HepG2 (cell line): ENCODE data around the gene PARN. TPM values are rescaled to one million over a fixed set of nuclear protein-coding genes. Genes with fewer than 3 reads are reported as not detected.

Source experiments
- CENPX ChIP-seq: sonication (generic); formaldehyde crosslinking; IDR thresholded peaks from 2 replicates; pipeline ENCODE4 v1.9.0; 2021; ENCODE audit warnings: mild to moderate bottlenecking, missing genetic modification reagents, moderate library complexity
- KAT2B ChIP-seq: fragments of 150-350 bp; IDR thresholded peaks from 2 replicates; pipeline ENCODE4 v1.6.1; 2014; ENCODE audit warnings: low read depth, low read length, borderline replicate concordance
- PTBP1 ChIP-seq: fragments of 200-400 bp; formaldehyde crosslinking; IDR thresholded peaks from 2 replicates; pipeline ENCODE4 v1.6.1; 2018; ENCODE audit warnings: low read length, low read depth; ENCODE audit not compliant: poor library complexity, severe bottlenecking
- SIN3B ChIP-seq: fragments of 150-350 bp; IDR thresholded peaks from 2 replicates; pipeline ENCODE4 v1.6.1; 2014; ENCODE audit warnings: low read length
- SMAD1 ChIP-seq: sonication (generic); formaldehyde crosslinking; IDR thresholded peaks from 2 replicates; pipeline ENCODE4 v1.4.0; 2020; ENCODE audit warnings: missing genetic modification reagents, low read depth, mild to moderate bottlenecking, borderline replicate concordance
- SMARCC2 ChIP-seq: fragments of 450-650 bp; IDR thresholded peaks from 2 replicates; pipeline ENCODE4 v1.6.1; 2017; ENCODE audit warnings: antibody characterized with exemption, mild to moderate bottlenecking
- SOX13 ChIP-seq, 3 experiments: fragments of 450-650 bp in 1 of 3; sonication (generic) in 1 of 3; formaldehyde crosslinking in 1 of 3; IDR thresholded peaks in 2 of 3; conservative IDR thresholded peaks in 1 of 3; 2 replicates each; pipeline versions ENCODE4 v1.5.0 to v1.6.1; 2016 to 2020; ENCODE audit warnings: antibody characterized with exemption in 1 of 3, mild to moderate bottlenecking in 1 of 3, missing compliant biosample characterization in 1 of 3, missing genetic modification reagents in 1 of 3, moderate library complexity in 1 of 3
- ZNF101 ChIP-seq: sonication (generic); formaldehyde crosslinking; IDR thresholded peaks from 2 replicates; pipeline ENCODE4 v1.4.0; 2020; ENCODE audit warnings: mild to moderate bottlenecking, low read depth, missing genetic modification reagents, borderline replicate concordance
- ZNF432 ChIP-seq: sonication (generic); formaldehyde crosslinking; IDR thresholded peaks from 2 replicates; pipeline ENCODE4 v1.5.0; 2020; ENCODE audit warnings: missing genetic modification reagents, mild to moderate bottlenecking, borderline replicate concordance
- polyA plus RNA-seq, 8 experiments: library from polyadenylated mRNA; depleted of rRNA in 3 of 8; stranded (reverse) in 7 of 8; unstranded in 1 of 8; fragments of >200 nt; fragmentation: Illumina TruSeq in 4 of 8; extraction: Trizol in 4 of 8; gene quantifications; 2 replicates each; pipeline versions ENCODE4 v1.2.1 to v1.2.3, GENCODE V29; 2011 to 2016; ENCODE audit warnings: low read depth in 4 of 8, missing spikeins in 1 of 8, mixed read lengths in 1 of 8; ENCODE audit not compliant: insufficient read depth in 1 of 8
- total RNA-seq, 5 experiments: library from RNA; depleted of rRNA; stranded (reverse); fragments of >200 nt; fragmentation: Illumina TruSeq; extraction: Trizol; gene quantifications; 2 replicates each; pipeline ENCODE4 v1.2.3, GENCODE V29; 2016; ENCODE audit warnings: low read depth in 1 of 5
- TF ChIP-seq, protein P1 (sequence below): sonication (generic); formaldehyde crosslinking; IDR thresholded peaks from 2 replicates; pipeline ENCODE4 v1.5.0; 2020; ENCODE audit warnings: mild to moderate bottlenecking, missing genetic modification reagents
- TF ChIP-seq, protein P2 (sequence below): sonication (generic); formaldehyde crosslinking; IDR thresholded peaks from 2 replicates; pipeline ENCODE4 v1.5.0; 2020; ENCODE audit warnings: mild to moderate bottlenecking, missing genetic modification reagents, borderline replicate concordance
- TF ChIP-seq, protein P3 (sequence below): sonication (generic); formaldehyde crosslinking; IDR thresholded peaks from 2 replicates; pipeline ENCODE4 v1.4.0; 2020; ENCODE audit warnings: missing genetic modification reagents

Gene PARN
- total and polyA plus RNA-seq, 2 of the 13 experiments (the other 11 are each of a cell fraction or from before 2014, with no cell fraction given) = 13.3 to 47.6 TPM

DNA sequence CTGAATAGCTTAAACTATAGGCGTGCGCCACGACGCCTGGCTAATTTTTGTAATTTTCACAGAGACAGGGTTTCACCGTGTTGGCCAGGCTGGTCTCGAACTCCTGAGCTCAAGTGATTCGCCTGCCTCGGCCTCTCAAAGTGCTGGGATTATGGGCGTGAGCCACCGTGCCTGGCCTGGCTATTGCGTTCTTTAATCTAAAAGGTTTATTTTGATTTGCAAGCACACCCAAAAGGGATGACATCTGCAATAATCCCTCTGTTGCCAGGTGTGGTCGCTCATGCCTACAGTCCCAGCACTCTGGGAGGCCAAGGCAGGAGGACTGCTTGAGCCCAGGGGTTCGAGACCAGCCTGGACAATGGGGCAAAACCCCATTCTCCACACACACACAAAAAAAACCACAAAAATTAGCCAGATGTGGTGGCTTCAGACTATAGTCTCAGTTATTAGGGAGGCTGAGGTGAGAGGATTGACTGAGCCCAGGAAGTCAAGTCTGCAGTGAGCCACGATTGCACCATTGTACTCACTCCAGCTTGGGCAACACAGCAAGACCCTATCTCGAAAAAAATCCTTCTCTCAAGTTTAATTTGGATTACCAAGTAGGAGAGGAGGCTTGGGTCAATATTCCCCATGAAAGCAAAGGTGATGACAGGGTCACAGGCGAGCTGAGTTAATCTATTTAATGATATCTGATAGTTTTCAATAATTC lies 144.1 kb downstream of the PARN start (continued):
- TF ChIP-seq, protein P1, sequence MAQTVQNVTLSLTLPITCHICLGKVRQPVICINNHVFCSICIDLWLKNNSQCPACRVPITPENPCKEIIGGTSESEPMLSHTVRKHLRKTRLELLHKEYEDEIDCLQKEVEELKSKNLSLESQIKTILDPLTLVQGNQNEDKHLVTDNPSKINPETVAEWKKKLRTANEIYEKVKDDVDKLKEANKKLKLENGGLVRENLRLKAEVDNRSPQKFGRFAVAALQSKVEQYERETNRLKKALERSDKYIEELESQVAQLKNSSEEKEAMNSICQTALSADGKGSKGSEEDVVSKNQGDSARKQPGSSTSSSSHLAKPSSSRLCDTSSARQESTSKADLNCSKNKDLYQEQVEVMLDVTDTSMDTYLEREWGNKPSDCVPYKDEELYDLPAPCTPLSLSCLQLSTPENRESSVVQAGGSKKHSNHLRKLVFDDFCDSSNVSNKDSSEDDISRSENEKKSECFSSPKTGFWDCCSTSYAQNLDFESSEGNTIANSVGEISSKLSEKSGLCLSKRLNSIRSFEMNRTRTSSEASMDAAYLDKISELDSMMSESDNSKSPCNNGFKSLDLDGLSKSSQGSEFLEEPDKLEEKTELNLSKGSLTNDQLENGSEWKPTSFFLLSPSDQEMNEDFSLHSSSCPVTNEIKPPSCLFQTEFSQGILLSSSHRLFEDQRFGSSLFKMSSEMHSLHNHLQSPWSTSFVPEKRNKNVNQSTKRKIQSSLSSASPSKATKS (CRISPR knock-in tag) = no peak
- TF ChIP-seq SOX13 (IDR thresholded peaks at IDR 0.05) = no peak
- TF ChIP-seq SOX13 (CRISPR knock-in tag; conservative IDR thresholded peaks at IDR 0.05 in 1 of 2, IDR thresholded peaks at IDR 0.05 in 1 of 2) = no peak
- TF ChIP-seq ZNF101 (CRISPR knock-in tag) = no peak
- TF ChIP-seq PTBP1 = no peak
- TF ChIP-seq CENPX (CRISPR knock-in tag) = no peak
- TF ChIP-seq, protein P2, sequence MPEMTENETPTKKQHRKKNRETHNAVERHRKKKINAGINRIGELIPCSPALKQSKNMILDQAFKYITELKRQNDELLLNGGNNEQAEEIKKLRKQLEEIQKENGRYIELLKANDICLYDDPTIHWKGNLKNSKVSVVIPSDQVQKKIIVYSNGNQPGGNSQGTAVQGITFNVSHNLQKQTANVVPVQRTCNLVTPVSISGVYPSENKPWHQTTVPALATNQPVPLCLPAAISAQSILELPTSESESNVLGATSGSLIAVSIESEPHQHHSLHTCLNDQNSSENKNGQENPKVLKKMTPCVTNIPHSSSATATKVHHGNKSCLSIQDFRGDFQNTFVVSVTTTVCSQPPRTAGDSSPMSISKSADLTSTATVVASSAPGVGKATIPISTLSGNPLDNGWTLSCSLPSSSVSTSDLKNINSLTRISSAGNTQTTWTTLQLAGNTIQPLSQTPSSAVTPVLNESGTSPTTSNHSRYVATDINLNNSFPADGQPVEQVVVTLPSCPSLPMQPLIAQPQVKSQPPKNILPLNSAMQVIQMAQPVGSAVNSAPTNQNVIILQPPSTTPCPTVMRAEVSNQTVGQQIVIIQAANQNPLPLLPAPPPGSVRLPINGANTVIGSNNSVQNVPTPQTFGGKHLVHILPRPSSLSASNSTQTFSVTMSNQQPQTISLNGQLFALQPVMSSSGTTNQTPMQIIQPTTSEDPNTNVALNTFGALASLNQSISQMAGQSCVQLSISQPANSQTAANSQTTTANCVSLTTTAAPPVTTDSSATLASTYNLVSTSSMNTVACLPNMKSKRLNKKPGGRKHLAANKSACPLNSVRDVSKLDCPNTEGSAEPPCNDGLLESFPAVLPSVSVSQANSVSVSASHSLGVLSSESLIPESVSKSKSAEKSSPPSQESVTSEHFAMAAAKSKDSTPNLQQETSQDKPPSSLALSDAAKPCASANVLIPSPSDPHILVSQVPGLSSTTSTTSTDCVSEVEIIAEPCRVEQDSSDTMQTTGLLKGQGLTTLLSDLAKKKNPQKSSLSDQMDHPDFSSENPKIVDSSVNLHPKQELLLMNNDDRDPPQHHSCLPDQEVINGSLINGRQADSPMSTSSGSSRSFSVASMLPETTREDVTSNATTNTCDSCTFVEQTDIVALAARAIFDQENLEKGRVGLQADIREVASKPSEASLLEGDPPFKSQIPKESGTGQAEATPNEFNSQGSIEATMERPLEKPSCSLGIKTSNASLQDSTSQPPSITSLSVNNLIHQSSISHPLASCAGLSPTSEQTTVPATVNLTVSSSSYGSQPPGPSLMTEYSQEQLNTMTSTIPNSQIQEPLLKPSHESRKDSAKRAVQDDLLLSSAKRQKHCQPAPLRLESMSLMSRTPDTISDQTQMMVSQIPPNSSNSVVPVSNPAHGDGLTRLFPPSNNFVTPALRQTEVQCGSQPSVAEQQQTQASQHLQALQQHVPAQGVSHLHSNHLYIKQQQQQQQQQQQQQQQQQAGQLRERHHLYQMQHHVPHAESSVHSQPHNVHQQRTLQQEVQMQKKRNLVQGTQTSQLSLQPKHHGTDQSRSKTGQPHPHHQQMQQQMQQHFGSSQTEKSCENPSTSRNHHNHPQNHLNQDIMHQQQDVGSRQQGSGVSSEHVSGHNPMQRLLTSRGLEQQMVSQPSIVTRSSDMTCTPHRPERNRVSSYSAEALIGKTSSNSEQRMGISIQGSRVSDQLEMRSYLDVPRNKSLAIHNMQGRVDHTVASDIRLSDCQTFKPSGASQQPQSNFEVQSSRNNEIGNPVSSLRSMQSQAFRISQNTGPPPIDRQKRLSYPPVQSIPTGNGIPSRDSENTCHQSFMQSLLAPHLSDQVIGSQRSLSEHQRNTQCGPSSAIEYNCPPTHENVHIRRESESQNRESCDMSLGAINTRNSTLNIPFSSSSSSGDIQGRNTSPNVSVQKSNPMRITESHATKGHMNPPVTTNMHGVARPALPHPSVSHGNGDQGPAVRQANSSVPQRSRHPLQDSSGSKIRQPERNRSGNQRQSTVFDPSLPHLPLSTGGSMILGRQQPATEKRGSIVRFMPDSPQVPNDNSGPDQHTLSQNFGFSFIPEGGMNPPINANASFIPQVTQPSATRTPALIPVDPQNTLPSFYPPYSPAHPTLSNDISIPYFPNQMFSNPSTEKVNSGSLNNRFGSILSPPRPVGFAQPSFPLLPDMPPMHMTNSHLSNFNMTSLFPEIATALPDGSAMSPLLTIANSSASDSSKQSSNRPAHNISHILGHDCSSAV (CRISPR knock-in tag) = no peak
- no peak; the same call in 1 of the 2 replicates for TF ChIP-seq SMAD1 (CRISPR knock-in tag)
- no peak for TF ChIP-seq SMARCC2
- TF ChIP-seq SIN3B = no peak
- TF ChIP-seq KAT2B = no peak
- TF ChIP-seq ZNF432 (CRISPR knock-in tag) = no peak
- TF ChIP-seq, protein P3, sequence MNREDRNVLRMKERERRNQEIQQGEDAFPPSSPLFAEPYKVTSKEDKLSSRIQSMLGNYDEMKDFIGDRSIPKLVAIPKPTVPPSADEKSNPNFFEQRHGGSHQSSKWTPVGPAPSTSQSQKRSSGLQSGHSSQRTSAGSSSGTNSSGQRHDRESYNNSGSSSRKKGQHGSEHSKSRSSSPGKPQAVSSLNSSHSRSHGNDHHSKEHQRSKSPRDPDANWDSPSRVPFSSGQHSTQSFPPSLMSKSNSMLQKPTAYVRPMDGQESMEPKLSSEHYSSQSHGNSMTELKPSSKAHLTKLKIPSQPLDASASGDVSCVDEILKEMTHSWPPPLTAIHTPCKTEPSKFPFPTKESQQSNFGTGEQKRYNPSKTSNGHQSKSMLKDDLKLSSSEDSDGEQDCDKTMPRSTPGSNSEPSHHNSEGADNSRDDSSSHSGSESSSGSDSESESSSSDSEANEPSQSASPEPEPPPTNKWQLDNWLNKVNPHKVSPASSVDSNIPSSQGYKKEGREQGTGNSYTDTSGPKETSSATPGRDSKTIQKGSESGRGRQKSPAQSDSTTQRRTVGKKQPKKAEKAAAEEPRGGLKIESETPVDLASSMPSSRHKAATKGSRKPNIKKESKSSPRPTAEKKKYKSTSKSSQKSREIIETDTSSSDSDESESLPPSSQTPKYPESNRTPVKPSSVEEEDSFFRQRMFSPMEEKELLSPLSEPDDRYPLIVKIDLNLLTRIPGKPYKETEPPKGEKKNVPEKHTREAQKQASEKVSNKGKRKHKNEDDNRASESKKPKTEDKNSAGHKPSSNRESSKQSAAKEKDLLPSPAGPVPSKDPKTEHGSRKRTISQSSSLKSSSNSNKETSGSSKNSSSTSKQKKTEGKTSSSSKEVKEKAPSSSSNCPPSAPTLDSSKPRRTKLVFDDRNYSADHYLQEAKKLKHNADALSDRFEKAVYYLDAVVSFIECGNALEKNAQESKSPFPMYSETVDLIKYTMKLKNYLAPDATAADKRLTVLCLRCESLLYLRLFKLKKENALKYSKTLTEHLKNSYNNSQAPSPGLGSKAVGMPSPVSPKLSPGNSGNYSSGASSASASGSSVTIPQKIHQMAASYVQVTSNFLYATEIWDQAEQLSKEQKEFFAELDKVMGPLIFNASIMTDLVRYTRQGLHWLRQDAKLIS (CRISPR knock-in tag) = no peak
